Hepatocyte (in vitro differentiated cells): ENCODE results near the gene CBLB. TPM values are rescaled to one million over a fixed set of nuclear protein-coding genes. Genes with fewer than 3 reads are reported as not detected.

Source experiments
- DNase-seq: peaks from one replicate; pipeline ENCODE4 v3.0.0-alpha.2; 2016; ENCODE audit warnings: low spot score
- H2AFZ ChIP-seq: fragments of 200-600 bp; sonication (generic); 2 replicates; pipeline ENCODE4 v1.6.0; 2016; ENCODE audit warnings: antibody characterized with exemption, mild to moderate bottlenecking
- H3K27ac ChIP-seq: fragments of 200-600 bp; sonication (generic); 2 replicates; pipeline ENCODE4 v1.5.1; 2016; ENCODE audit warnings: mild to moderate bottlenecking
- H3K27me3 ChIP-seq: fragments of 200-600 bp; sonication (generic); 2 replicates; pipeline ENCODE4 v1.6.1; 2016
- H3K36me3 ChIP-seq: fragments of 200-600 bp; sonication (generic); replicated peaks from 2 replicates; pipeline ENCODE4 v1.5.1; 2016; ENCODE audit warnings: low read depth; ENCODE audit not compliant: insufficient read depth
- H3K4me1 ChIP-seq: fragments of 200-600 bp; sonication (generic); 2 replicates; pipeline ENCODE4 v1.5.1; 2016; ENCODE audit warnings: mild to moderate bottlenecking, moderate library complexity; ENCODE audit not compliant: insufficient read depth
- H3K4me2 ChIP-seq: fragments of 200-600 bp; sonication (generic); 2 replicates; pipeline ENCODE4 v1.6.0; 2016
- H3K4me3 ChIP-seq: fragments of 200-600 bp; sonication (generic); 2 replicates; pipeline ENCODE4 v1.5.1; 2016; ENCODE audit warnings: mild to moderate bottlenecking
- H3K79me2 ChIP-seq: fragments of 200-600 bp; sonication (generic); 2 replicates; pipeline ENCODE4 v1.6.0; 2017; ENCODE audit warnings: mild to moderate bottlenecking
- H3K9me2 ChIP-seq: fragments of 200-600 bp; sonication (generic); replicated peaks from 2 replicates; pipeline ENCODE4 v1.6.0; 2017; ENCODE audit warnings: mild to moderate bottlenecking; ENCODE audit not compliant: insufficient read depth
- H3K9me3 ChIP-seq: fragments of 200-600 bp; sonication (generic); 2 replicates; pipeline ENCODE4 v1.5.1; 2016; ENCODE audit warnings: low read depth, mild to moderate bottlenecking
- H4K20me1 ChIP-seq: fragments of 200-600 bp; sonication (generic); 2 replicates; pipeline ENCODE4 v1.6.0; 2016; ENCODE audit warnings: mild to moderate bottlenecking; ENCODE audit not compliant: insufficient read depth, poor library complexity, severe bottlenecking
- EZH2 ChIP-seq: fragments of 200-600 bp; sonication (generic); IDR thresholded peaks from 2 replicates; pipeline ENCODE4 v1.6.1; 2016; ENCODE audit warnings: antibody characterized with exemption, mild to moderate bottlenecking, borderline replicate concordance
- EZH2phosphoT487 ChIP-seq: fragments of 200-600 bp; sonication (generic); IDR thresholded peaks from one replicate; pipeline ENCODE4 v1.6.1; 2018; ENCODE audit warnings: antibody characterized with exemption, mild to moderate bottlenecking, low read depth, moderate library complexity; ENCODE audit not compliant: unreplicated experiment, severe bottlenecking
- WGBS: methylation state at CpG from one replicate; pipeline ENCODE4 v1.1.6; 2016; ENCODE audit warnings: low lambda C conversion rate; ENCODE audit errors: missing lambda C conversion rate; 5-methylcytosine and 5-hydroxymethylcytosine counted together
- polyA plus RNA-seq: library from polyadenylated mRNA; unstranded; fragments of >200 nt; fragmentation: Nextera tagmentation; extraction: Ambion mirVana; gene quantifications from 2 replicates; pipeline ENCODE4 v1.2.1, GENCODE V29; 2016
- total RNA-seq: library from RNA; depleted of rRNA; stranded (reverse); fragments of >200 nt; gene quantifications from 2 replicates; pipeline ENCODE4 v1.2.3, GENCODE V29; 2014
- TF ChIP-seq, protein P1 (sequence below): fragments of 200-600 bp; sonication (generic); IDR thresholded peaks from 2 replicates; pipeline ENCODE4 v1.5.1; 2016; ENCODE audit warnings: antibody characterized with exemption, mild to moderate bottlenecking; ENCODE audit not compliant: poor library complexity

The CBLB gene
- total and polyA plus RNA-seq, 2 experiments from 2014 or later = 22.6 to 56.0 TPM

GRCh38 chr3:105829871-105830622 lies 38.8 kb downstream of the CBLB start:
- no peak for TF ChIP-seq EZH2phosphoT487
- Histone ChIP-seq H3K27ac (no peak overlapping the region), H3K36me3 (no peaks in the 10 kb centered on the region), H3K4me2 (no peak overlapping the region), H3K79me2 (peaks cover 60% of the 10 kb centered on the region), H2AFZ (no peak overlapping the region), H3K9me2 (no peaks in the 10 kb centered on the region), H3K9me3 (no peaks in the 10 kb centered on the region), H3K4me3 (no peak overlapping the region), H3K27me3 (no peaks in the 10 kb centered on the region), H3K4me1 (no peaks in the 10 kb centered on the region), H4K20me1 (no peaks in the 10 kb centered on the region)
- no peak for DNase-seq
- WGBS = 76% methylated on average over 4 of the region's 4 CpGs

GRCh38 chr3:105829229-105829628 lies 39.6 kb downstream of the CBLB start:
- TF ChIP-seq EZH2 (no peak), EZH2phosphoT487 (no peak)
- no peaks in the 10 kb centered on the region for H3K9me3 ChIP-seq
- H3K4me2 ChIP-seq = no peak overlapping the region
- H3K4me3 ChIP-seq = no peak overlapping the region
- DNase-seq = no peak
- H3K9me2 ChIP-seq = no peaks in the 10 kb centered on the region
- no peaks in the 10 kb centered on the region for H4K20me1 ChIP-seq
- H2AFZ ChIP-seq = no peak overlapping the region
- no peaks in the 10 kb centered on the region for H3K27me3 ChIP-seq
- peaks cover 3% of the 10 kb centered on the region for H3K4me1 ChIP-seq
- H3K36me3 ChIP-seq = no peaks in the 10 kb centered on the region
- 84% methylated on average over 4 of the region's 4 CpGs for WGBS
- H3K27ac ChIP-seq = no peak overlapping the region
- peaks cover 62% of the 10 kb centered on the region for H3K79me2 ChIP-seq

DNA sequence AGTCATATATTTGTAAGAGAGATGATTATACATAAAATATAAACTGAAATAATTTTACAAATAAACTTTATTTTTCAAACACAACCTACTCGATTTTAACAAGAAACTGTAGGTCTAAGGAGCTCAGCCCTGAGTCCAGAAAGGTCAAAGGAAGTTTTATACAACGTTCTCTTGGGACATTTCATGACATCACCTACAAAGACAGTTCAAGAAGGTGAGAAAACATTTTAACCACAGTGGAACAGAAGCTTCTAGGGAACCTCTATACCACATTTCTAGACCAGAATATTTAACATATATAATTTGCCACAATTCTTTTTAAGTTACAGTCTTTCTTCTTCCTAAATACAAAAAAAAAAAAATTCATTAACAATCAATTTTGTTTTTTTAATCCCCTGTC lies 40.1 kb downstream of the CBLB start:
- Histone ChIP-seq H3K27me3 (no peaks in the 10 kb centered on the region), H2AFZ (no peak overlapping the region), H3K79me2 (peaks cover 62% of the 10 kb centered on the region), H3K36me3 (no peaks in the 10 kb centered on the region), H3K9me2 (no peaks in the 10 kb centered on the region), H3K4me2 (no peak overlapping the region), H4K20me1 (no peaks in the 10 kb centered on the region), H3K9me3 (no peaks in the 10 kb centered on the region), H3K4me3 (no peak overlapping the region), H3K27ac (no peak overlapping the region), H3K4me1 (peaks cover 8% of the 10 kb centered on the region)
- TF ChIP-seq EZH2phosphoT487 = no peak
- TF ChIP-seq, protein P1, sequence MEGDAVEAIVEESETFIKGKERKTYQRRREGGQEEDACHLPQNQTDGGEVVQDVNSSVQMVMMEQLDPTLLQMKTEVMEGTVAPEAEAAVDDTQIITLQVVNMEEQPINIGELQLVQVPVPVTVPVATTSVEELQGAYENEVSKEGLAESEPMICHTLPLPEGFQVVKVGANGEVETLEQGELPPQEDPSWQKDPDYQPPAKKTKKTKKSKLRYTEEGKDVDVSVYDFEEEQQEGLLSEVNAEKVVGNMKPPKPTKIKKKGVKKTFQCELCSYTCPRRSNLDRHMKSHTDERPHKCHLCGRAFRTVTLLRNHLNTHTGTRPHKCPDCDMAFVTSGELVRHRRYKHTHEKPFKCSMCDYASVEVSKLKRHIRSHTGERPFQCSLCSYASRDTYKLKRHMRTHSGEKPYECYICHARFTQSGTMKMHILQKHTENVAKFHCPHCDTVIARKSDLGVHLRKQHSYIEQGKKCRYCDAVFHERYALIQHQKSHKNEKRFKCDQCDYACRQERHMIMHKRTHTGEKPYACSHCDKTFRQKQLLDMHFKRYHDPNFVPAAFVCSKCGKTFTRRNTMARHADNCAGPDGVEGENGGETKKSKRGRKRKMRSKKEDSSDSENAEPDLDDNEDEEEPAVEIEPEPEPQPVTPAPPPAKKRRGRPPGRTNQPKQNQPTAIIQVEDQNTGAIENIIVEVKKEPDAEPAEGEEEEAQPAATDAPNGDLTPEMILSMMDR = no peak
- TF ChIP-seq EZH2 = no peak
- DNase-seq = no peak
- 61% methylated on average over 2 of the region's 2 CpGs for WGBS

GRCh38 chr3:105827959-105828358 lies 40.9 kb downstream of the CBLB start:
- no peak overlapping the region for H3K4me2 ChIP-seq
- H3K79me2 ChIP-seq = peaks cover 58% of the 10 kb centered on the region
- H3K36me3 ChIP-seq = no peaks in the 10 kb centered on the region
- H3K9me3 ChIP-seq = no peaks in the 10 kb centered on the region
- H3K4me1 ChIP-seq = peaks cover 10% of the 10 kb centered on the region
- H3K4me3 ChIP-seq = no peak overlapping the region
- H3K9me2 ChIP-seq = no peaks in the 10 kb centered on the region
- TF ChIP-seq, protein P1 = peak; percentile 7
- no peak for TF ChIP-seq EZH2
- H3K27me3 ChIP-seq = no peaks in the 10 kb centered on the region
- DNase-seq = peak; percentile 55
- H2AFZ ChIP-seq = no peak overlapping the region
- WGBS = 95% methylated on average over 2 of the region's 2 CpGs
- no peaks in the 10 kb centered on the region for H4K20me1 ChIP-seq
- no peak overlapping the region for H3K27ac ChIP-seq
